Measurements from ENCODE around the gene YEATS2. TPM values are rescaled to one million over a fixed set of nuclear protein-coding genes. Genes with fewer than 3 reads are reported as not detected.

YEATS2 gene
- total and polyA plus RNA-seq, 8 donors: 3.1 to 68.8 (median 20.0) TPM

Other genes starting within 250 kb of the YEATS2 start
- 1 to 10 TPM in 3 of 5 donors, under 1 TPM in 2; 0.58 to 5.7 (median 3.5) TPM for gene KLHL6, start 142.1 kb upstream of the YEATS2 start, total RNA-seq
- gene KLHL6, start 142.1 kb upstream of the YEATS2 start, polyA plus RNA-seq: 1 to 10 TPM in 2 of 3 donors, under 1 TPM in 1; 0.76 to 1.8 (median 1.2) TPM
- 100 to 1,000 TPM in 1 of 5 donors, 10 to 100 TPM in 4; 25.5 to 186 (median 49.1) TPM for gene KLHL24, start 62.2 kb upstream of the YEATS2 start, total RNA-seq
- 10 to 100 TPM in 1 of 3 donors, 1 to 10 TPM in 2; 5.2 to 11.8 (median 8.0) TPM for gene KLHL24, start 62.2 kb upstream of the YEATS2 start, polyA plus RNA-seq
- gene MAP6D1, start 127.8 kb downstream of the YEATS2 start, total RNA-seq: under 1 TPM in 1 of 5 donors, not detected in 4; 0.58 TPM
- gene MAP6D1, start 127.8 kb downstream of the YEATS2 start, polyA plus RNA-seq: 1 to 10 TPM in 1 of 3 donors, under 1 TPM in 1, not detected in 1; 0.25 to 1.0 TPM
- gene PARL, start 187.1 kb downstream of the YEATS2 start, total RNA-seq: 100 to 1,000 TPM in 1 of 5 donors, 10 to 100 TPM in 4; 54.3 to 116 (median 68.8) TPM
- gene PARL, start 187.1 kb downstream of the YEATS2 start, polyA plus RNA-seq: 100 to 1,000 TPM in 1 of 3 donors, 10 to 100 TPM in 2; 79.7 to 101 (median 90.3) TPM

Measured in stomach (tissue), 8 donors.